B cell (primary cell): ENCODE measurements around the gene LRBA.

Experiments
- CTCF ChIP-seq: fragments of 200-600 bp; IDR thresholded peaks from one replicate; pipeline ENCODE4 v1.8.0; 2022; ENCODE audit warnings: antibody characterized with exemption, mild to moderate bottlenecking
- EZH2 ChIP-seq: IDR thresholded peaks from 2 replicates; pipeline ENCODE4 v1.6.1; 2012; ENCODE audit warnings: borderline replicate concordance, low read depth, mild to moderate bottlenecking, moderate library complexity, low read length; ENCODE audit not compliant: insufficient read depth, poor library complexity, severe bottlenecking

GRCh38 chr4:150461957-150462356 lies 553.1 kb downstream of the LRBA start:
- TF ChIP-seq CTCF = no peak
- no peak for TF ChIP-seq EZH2
